SKM-1 (cell line): ENCODE results near the gene PREX1.
"Not testable (repeated sequence)": the region's sequence is repeated elsewhere in the genome, so short reads cannot be mapped to it uniquely, and the experiment has no call there.

ENCODE experiments used
- DNase-seq: peaks from one replicate; lab custom pipeline; 2025; ENCODE audit not compliant: unreplicated experiment; lab: John Stamatoyannopoulos, UW

PREX1 gene, protein sequence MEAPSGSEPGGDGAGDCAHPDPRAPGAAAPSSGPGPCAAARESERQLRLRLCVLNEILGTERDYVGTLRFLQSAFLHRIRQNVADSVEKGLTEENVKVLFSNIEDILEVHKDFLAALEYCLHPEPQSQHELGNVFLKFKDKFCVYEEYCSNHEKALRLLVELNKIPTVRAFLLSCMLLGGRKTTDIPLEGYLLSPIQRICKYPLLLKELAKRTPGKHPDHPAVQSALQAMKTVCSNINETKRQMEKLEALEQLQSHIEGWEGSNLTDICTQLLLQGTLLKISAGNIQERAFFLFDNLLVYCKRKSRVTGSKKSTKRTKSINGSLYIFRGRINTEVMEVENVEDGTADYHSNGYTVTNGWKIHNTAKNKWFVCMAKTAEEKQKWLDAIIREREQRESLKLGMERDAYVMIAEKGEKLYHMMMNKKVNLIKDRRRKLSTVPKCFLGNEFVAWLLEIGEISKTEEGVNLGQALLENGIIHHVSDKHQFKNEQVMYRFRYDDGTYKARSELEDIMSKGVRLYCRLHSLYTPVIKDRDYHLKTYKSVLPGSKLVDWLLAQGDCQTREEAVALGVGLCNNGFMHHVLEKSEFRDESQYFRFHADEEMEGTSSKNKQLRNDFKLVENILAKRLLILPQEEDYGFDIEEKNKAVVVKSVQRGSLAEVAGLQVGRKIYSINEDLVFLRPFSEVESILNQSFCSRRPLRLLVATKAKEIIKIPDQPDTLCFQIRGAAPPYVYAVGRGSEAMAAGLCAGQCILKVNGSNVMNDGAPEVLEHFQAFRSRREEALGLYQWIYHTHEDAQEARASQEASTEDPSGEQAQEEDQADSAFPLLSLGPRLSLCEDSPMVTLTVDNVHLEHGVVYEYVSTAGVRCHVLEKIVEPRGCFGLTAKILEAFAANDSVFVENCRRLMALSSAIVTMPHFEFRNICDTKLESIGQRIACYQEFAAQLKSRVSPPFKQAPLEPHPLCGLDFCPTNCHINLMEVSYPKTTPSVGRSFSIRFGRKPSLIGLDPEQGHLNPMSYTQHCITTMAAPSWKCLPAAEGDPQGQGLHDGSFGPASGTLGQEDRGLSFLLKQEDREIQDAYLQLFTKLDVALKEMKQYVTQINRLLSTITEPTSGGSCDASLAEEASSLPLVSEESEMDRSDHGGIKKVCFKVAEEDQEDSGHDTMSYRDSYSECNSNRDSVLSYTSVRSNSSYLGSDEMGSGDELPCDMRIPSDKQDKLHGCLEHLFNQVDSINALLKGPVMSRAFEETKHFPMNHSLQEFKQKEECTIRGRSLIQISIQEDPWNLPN (N-terminal part only)

DNA sequence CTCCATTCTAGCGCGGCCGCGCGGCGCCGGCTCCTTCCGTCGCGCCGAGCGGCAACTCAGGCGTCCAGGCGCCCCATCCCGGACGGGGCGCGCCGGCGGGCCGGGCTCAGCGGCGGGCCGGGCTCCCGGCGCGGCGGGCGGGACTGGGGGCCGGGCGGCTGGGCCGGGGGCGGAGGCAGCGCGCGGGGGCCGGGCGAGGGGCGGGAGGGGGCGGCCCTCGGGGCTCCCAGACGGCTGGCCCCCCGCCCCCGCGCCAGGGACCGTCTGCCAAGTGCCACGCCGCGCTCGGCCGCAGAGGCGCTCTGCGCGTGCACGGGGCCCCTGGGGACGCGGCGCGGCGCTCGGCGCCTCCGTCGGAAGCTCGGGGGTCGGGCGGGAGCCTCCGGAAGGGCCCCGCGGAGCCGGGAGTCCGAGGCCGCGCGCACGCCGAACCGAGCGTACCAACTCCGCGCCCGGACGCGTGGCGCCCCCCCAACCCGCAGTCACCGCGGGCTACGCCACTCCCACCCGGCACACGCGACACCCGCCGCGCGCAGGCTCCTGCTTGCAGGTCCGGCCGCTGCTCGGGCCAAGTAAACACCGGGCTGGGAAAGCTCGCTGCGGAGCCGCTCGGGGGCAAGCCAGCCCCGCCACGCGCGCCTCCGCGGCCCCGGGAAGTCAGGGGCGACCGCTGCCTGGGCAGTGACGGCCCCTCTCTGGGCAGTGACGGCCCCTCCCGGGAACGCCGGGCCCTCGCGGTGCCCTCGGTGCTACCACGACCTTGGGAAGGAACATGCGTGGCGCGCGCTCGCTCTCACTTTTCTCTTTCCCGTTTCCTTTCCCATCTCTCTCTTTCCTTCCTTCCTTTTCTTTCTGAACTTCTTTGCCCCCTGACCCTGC is at the start of gene PREX1:
Gene PREX1, minus strand, starts transcription at position 145 of the 879 bp plus-strand sequence. Its CDS starts 139 bp downstream, at position 6.
- DNase-seq = peak; percentile 71

DNA sequence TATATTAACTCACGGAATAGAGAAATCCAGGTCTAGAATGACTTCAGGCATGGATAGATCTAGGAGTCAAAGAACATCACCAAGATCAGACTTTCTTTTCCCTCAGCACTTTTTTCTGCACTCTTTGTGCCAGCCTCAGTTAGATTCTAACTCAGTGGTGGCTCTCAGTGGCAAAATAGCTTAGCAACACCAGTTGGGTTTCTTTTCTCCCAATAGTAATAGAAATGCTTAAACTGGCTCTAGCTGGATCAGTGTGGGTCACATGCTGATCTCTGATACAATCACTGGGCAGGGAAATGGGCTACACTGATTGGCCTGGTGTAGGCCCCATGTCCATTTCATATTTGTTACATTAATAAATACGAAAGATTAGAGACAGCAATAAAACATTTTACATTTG is 49.5 kb upstream of the PREX1 start:
- no peak for DNase-seq

- no peak for DNase-seq
Measured at GRCh38 chr20:48875914-48876240, 48.1 kb upstream of the PREX1 start.

GRCh38 chr20:48875233-48875913 is 47.6 kb upstream of the PREX1 start:
- no peak for DNase-seq

GRCh38 chr20:48869442-48869841 is 41.6 kb upstream of the PREX1 start:
- DNase-seq = not testable (repeated sequence)

GRCh38 chr20:48866936-48867335 is 39.1 kb upstream of the PREX1 start:
- DNase-seq = no peak

- DNase-seq = no peak
Measured at GRCh38 chr20:48864738-48865318, 37.0 kb upstream of the PREX1 start.

DNA sequence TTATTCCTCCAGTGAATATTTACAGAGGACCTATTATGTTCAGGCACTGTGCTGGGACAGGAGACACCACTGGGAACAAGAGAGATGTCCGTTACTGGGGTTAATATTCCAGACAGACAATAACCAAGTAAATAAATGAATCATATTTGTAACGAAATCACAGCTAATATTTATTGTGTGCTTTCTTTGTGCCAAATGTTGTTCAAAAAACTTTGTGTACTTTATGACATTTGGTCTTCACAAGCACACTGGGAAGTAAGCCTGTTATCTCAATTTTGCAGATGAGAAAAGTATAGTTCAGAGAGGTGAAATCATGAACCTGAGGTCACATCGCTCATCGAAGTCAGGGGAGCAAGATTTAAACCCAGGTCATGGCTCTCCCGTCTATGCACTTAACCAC is 36.5 kb upstream of the PREX1 start:
- no peak for DNase-seq

DNA sequence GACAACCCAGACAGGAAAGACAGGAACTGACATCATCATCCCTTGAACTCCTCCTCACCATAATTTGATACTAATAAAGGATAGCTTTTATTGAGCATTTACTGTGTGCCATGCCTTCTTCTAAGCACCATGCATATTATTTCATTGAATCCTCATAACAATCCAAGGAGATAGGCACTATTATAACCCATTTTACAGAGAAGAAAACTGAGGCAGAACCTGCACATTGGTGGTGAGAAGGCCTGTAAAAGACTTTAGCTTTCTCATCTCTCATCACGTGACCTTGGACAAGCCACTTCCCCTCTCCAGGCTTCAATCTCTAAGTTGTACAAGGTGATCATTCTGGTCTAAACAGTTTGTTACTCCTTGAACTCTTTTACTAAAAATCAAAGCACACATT is 34.5 kb upstream of the PREX1 start:
- no peak for DNase-seq

GRCh38 chr20:48861444-48861843 is 33.6 kb upstream of the PREX1 start:
- DNase-seq = no peak

GRCh38 chr20:48858075-48858790 is 30.4 kb upstream of the PREX1 start:
- no peak for DNase-seq

- no peak for DNase-seq
Measured at GRCh38 chr20:48856130-48856529, 28.3 kb upstream of the PREX1 start.

GRCh38 chr20:48855046-48855445 is 27.2 kb upstream of the PREX1 start:
- no peak for DNase-seq

GRCh38 chr20:48852609-48853008 is 24.8 kb upstream of the PREX1 start:
- no peak for DNase-seq

- DNase-seq = no peak
Measured at GRCh38 chr20:48851579-48851978, 23.8 kb upstream of the PREX1 start.

DNA sequence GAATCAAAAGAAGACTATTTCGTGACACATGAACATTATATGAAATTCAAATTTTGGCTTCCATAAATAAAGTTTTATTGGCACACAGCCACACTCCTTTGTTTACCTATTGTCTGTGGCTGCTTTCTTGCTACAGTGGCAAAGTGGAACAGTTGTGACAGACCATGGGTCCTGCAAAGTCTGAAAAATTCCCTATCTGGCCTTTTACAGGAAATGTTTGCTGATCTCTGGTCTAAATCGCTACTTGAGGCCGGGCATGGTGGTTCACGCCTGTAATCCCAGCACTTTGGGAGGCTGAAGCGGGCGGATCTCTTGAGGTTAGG is 23.1 kb upstream of the PREX1 start:
- no peak for DNase-seq

GRCh38 chr20:48850257-48850976 is 22.6 kb upstream of the PREX1 start:
- DNase-seq = no peak

GRCh38 chr20:48849779-48850178 is 22.0 kb upstream of the PREX1 start:
- DNase-seq = no peak
